ENCODE measurements around the gene EEF2.

EEF2 gene

GRCh38 chr19:3990815-3991117, 5.5 kb upstream of the EEF2 start:
- no peak for DNase-seq
- in situ Hi-C loops (cut with HindIII; ENCODE audit: low pct_ligation_motif_present, low pct_unique_long_range_greater_than_20kb, low sequenced_read_pairs): no loop called here

GRCh38 chr19:3987619-3988371, 2.5 kb upstream of the EEF2 start:
- peak; percentile 81 for DNase-seq
- in situ Hi-C loops (cut with HindIII; ENCODE audit: low pct_ligation_motif_present, low pct_unique_long_range_greater_than_20kb, low sequenced_read_pairs): no loop called here

GRCh38 chr19:3986260-3987041, 1.2 kb upstream of the EEF2 start:
- DNase-seq: peak; percentile 80
- in situ Hi-C loops (cut with HindIII; ENCODE audit: low pct_ligation_motif_present, low pct_unique_long_range_greater_than_20kb, low sequenced_read_pairs): no loop called here

GRCh38 chr19:3985643-3986259, 488 bp upstream of the EEF2 start:
- no peak for DNase-seq
- in situ Hi-C loops (cut with HindIII; ENCODE audit: low pct_ligation_motif_present, low pct_unique_long_range_greater_than_20kb, low sequenced_read_pairs): no loop called here

GRCh38 chr19:3984584-3984907, 717 bp downstream of the EEF2 start:
- in situ Hi-C loops (cut with HindIII; ENCODE audit: low pct_ligation_motif_present, low pct_unique_long_range_greater_than_20kb, low sequenced_read_pairs): no loop called here
- DNase-seq: no peak

DNA sequence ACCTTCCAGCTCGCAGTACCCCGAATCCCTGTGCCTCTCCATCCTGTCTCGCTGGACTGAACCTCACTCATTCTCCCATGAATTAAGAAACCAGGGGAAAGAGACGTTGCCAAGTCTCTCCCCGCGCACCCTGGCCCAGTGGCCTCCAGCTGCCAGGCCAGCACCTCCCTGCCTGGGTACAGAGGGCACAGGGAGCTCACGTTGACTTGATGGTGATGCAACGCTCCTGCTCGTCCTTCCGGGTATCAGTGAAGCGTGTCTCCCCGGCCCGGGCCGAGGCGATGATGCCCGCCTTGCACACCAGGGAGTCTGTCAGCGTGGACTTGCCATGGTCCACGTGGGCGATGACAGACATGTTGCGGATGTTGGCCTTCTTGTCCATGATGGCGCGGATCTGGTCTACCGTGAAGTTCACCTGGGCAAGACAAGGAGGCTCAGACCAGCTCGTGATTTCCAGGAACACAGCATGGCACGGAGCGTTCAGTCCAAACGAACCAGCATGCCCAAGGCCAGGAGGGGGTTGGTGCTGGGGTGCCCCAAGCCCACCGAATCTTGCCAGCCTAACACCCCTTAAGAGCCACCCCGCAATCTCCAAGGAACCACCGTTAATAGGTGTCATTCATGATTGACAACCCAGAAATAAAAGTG, 1.2 kb downstream of the EEF2 start:
- in situ Hi-C loops (cut with HindIII; ENCODE audit: low pct_ligation_motif_present, low pct_unique_long_range_greater_than_20kb, low sequenced_read_pairs): no loop called here
- DNase-seq: peak; percentile 61

GRCh38 chr19:3983542-3983914, 1.7 kb downstream of the EEF2 start:
- DNase-seq: no peak
- in situ Hi-C loops (cut with HindIII; ENCODE audit: low pct_ligation_motif_present, low pct_unique_long_range_greater_than_20kb, low sequenced_read_pairs): no loop called here

- in situ Hi-C loops (cut with HindIII; ENCODE audit: low pct_ligation_motif_present, low pct_unique_long_range_greater_than_20kb, low sequenced_read_pairs): no loop called here
- no peak for DNase-seq
Observed at GRCh38 chr19:3982701-3983541, 2.3 kb downstream of the EEF2 start.

GRCh38 chr19:3981736-3982681, 3.3 kb downstream of the EEF2 start:
- no peak for DNase-seq
- in situ Hi-C loops (cut with HindIII; ENCODE audit: low pct_ligation_motif_present, low pct_unique_long_range_greater_than_20kb, low sequenced_read_pairs): no loop called here

GRCh38 chr19:3981373-3981735, 3.9 kb downstream of the EEF2 start:
- DNase-seq: no peak
- in situ Hi-C loops (cut with HindIII; ENCODE audit: low pct_ligation_motif_present, low pct_unique_long_range_greater_than_20kb, low sequenced_read_pairs): no loop called here

GRCh38 chr19:3980353-3981251, 4.7 kb downstream of the EEF2 start:
- in situ Hi-C loops (cut with HindIII; ENCODE audit: low pct_ligation_motif_present, low pct_unique_long_range_greater_than_20kb, low sequenced_read_pairs): no loop called here

DNA sequence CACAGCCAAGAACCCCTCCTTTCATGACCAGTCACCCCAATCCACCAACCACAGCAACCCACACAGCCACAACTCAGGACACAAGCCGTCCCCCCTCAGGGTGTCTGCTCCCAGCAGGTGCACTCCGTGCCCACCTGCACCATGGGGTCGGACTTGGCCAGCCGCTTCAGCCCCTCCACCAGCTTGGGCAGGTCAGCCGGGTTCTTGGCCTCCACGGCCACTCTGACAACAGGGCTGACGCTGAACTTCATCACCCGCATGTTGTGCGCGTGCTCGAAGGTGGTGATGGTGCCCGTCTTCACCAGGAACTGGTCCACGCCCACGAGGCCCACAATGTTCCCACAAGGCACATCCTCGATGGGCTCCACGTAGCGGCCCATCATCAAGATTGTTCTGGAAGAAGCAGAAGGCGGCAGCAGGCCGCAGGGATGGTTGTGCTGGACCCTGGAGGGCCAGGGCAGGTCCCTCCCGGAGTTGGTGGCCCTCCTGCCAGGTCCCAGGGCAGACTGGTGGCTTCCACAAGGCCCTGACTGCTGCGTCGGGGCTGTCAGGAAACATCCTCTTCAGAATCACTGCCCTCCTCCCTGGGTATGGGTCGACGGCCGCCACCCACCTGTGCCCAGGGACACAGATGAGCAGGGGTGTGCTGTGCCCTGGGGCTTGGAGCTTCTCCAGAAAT, 5.5 kb downstream of the EEF2 start:
- in situ Hi-C loops (cut with HindIII; ENCODE audit: low pct_ligation_motif_present, low pct_unique_long_range_greater_than_20kb, low sequenced_read_pairs): no loop called here
- no peak for DNase-seq

More at GRCh38 chr19:3980353-3981251, 4.7 kb downstream of the EEF2 start:
- no peak for DNase-seq

- no peak for DNase-seq
- in situ Hi-C loops (cut with HindIII; ENCODE audit: low pct_ligation_motif_present, low pct_unique_long_range_greater_than_20kb, low sequenced_read_pairs): no loop called here
Observed at GRCh38 chr19:3979289-3979673, 6.0 kb downstream of the EEF2 start.

DNA sequence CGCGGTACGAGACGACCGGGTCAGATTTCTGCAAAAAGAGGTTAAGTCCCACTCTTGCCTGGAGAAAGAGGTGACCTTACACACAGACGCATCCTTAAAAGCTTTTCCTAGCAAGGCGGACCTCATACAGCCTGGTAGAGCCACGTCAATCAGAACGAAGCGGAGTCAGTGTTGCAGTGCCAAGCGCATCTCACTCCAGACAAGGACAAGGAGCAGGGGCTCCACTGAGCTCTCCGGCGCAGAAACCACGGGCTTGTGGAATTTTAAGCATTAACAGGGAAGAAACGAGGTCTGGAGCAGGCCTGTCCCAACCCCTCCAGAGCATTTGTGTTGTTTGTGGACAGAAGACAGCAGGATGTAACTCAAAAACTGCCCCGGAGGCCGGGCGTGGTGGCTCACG, 7.1 kb downstream of the EEF2 start:
- DNase-seq: no peak
- in situ Hi-C loops (cut with HindIII; ENCODE audit: low pct_ligation_motif_present, low pct_unique_long_range_greater_than_20kb, low sequenced_read_pairs): no loop called here

- in situ Hi-C loops (cut with HindIII; ENCODE audit: low pct_ligation_motif_present, low pct_unique_long_range_greater_than_20kb, low sequenced_read_pairs): no loop called here
- no peak for DNase-seq
Observed at GRCh38 chr19:3977242-3978143, 7.8 kb downstream of the EEF2 start.

Data from ACHN (cell line).